HEK293T (cell line): ENCODE measurements around the gene GRIFIN.

Experiments
- CTCF ChIA-PET: fragments of 350-600 bp; formaldehyde crosslinking; extraction: SDS; loops from one replicate; lab custom pipeline; 2021; ENCODE audit warnings: antibody characterized with exemption, inconsistent platforms; lab: Yijun Ruan, JAX
- POLR2A ChIA-PET: fragments of 350-600 bp; formaldehyde crosslinking; extraction: SDS; loops from one replicate; lab custom pipeline; 2020; ENCODE audit warnings: antibody characterized with exemption, inconsistent platforms; lab: Yijun Ruan, JAX
- DNase-seq: peaks from one replicate; pipeline ENCODE4 v3.0.0; 2012; ENCODE audit warnings: mixed read lengths; ENCODE audit errors: extremely low spot score
- ARNT ChIP-seq: fragments of 450-650 bp; IDR thresholded peaks from 2 replicates; pipeline ENCODE4 v1.6.1; 2017; ENCODE audit warnings: mild to moderate bottlenecking
- BHLHE40 ChIP-seq: fragments of 450-650 bp; IDR thresholded peaks from 2 replicates; pipeline ENCODE4 v1.6.1; 2016; ENCODE audit warnings: mild to moderate bottlenecking, moderate library complexity, borderline replicate concordance
- CTBP1 ChIP-seq: fragments of 450-650 bp; IDR thresholded peaks from 2 replicates; pipeline ENCODE4 v1.6.1; 2016; ENCODE audit warnings: borderline replicate concordance
- ELF4 ChIP-seq: fragments of 450-650 bp; IDR thresholded peaks from 2 replicates; pipeline ENCODE4 v1.6.1; 2017; ENCODE audit warnings: antibody characterized with exemption
- FOXA1 ChIP-seq: fragments of 450-650 bp; IDR thresholded peaks from 2 replicates; pipeline ENCODE4 v1.6.1; 2016; ENCODE audit warnings: mild to moderate bottlenecking
- FOXK2 ChIP-seq: fragments of 450-650 bp; IDR thresholded peaks from 2 replicates; pipeline ENCODE4 v1.6.1; 2016; ENCODE audit warnings: mild to moderate bottlenecking
- FOXM1 ChIP-seq: fragments of 450-650 bp; IDR thresholded peaks from 2 replicates; pipeline ENCODE4 v1.6.1; 2017; ENCODE audit warnings: mild to moderate bottlenecking, borderline replicate concordance
- HDGF ChIP-seq: fragments of 450-650 bp; IDR thresholded peaks from 2 replicates; pipeline ENCODE4 v1.6.1; 2017; ENCODE audit warnings: antibody characterized with exemption, borderline replicate concordance
- L3MBTL2 ChIP-seq: fragments of 450-650 bp; conservative IDR thresholded peaks from 2 replicates; pipeline ENCODE4 v1.6.1; 2016; ENCODE audit warnings: mild to moderate bottlenecking
- LEF1 ChIP-seq: fragments of 450-650 bp; IDR thresholded peaks from 2 replicates; pipeline ENCODE4 v1.6.1; 2017; ENCODE audit warnings: mild to moderate bottlenecking, borderline replicate concordance
- NFRKB ChIP-seq: fragments of 450-650 bp; IDR thresholded peaks from 2 replicates; pipeline ENCODE4 v1.6.1; 2016; ENCODE audit warnings: mild to moderate bottlenecking, moderate library complexity
- PKNOX1 ChIP-seq: fragments of 450-650 bp; IDR thresholded peaks from 2 replicates; pipeline ENCODE4 v1.6.1; 2016
- SP1 ChIP-seq: fragments of 450-650 bp; IDR thresholded peaks from 2 replicates; pipeline ENCODE4 v1.6.1; 2017
- SUZ12 ChIP-seq: fragments of 450-650 bp; IDR thresholded peaks from 2 replicates; pipeline ENCODE4 v1.6.1; 2016; ENCODE audit warnings: mild to moderate bottlenecking
- TARDBP ChIP-seq: fragments of 450-650 bp; IDR thresholded peaks from 2 replicates; pipeline ENCODE4 v1.6.1; 2016
- ZNF384 ChIP-seq: fragments of 450-650 bp; IDR thresholded peaks from 2 replicates; pipeline ENCODE4 v1.6.1; 2016

GRIFIN gene

GRCh38 chr7:2478800-2479199 lies 2.6 kb upstream of the GRIFIN start:
- TF ChIP-seq HDGF (no peak), LEF1 (no peak), CTBP1 (no peak), FOXM1 (no peak), TARDBP (no peak), FOXA1 (no peak), SP1 (no peak), ELF4 (no peak), FOXK2 (no peak), PKNOX1 (no peak), NFRKB (no peak), ARNT (no peak), ZNF384 (no peak), SUZ12 (no peak), BHLHE40 (no peak), L3MBTL2 (no peak)
- no peak for DNase-seq
- ChIA-PET CTCF (no interaction called here), POLR2A (no interaction called here)

GRCh38 chr7:2478399-2478785 lies 2.2 kb upstream of the GRIFIN start:
- ChIA-PET POLR2A (no interaction called here), CTCF (no interaction called here)
- no peak for DNase-seq
- TF ChIP-seq NFRKB, result no peak
- TF ChIP-seq SUZ12, result no peak
- no peak for TF ChIP-seq CTBP1
- no peak for TF ChIP-seq FOXM1
- TF ChIP-seq ZNF384, result no peak
- no peak for TF ChIP-seq ARNT
- TF ChIP-seq FOXA1, result no peak
- TF ChIP-seq TARDBP, result no peak
- TF ChIP-seq BHLHE40, result no peak
- no peak for TF ChIP-seq LEF1
- TF ChIP-seq HDGF, result no peak
- no peak for TF ChIP-seq ELF4
- no peak for TF ChIP-seq FOXK2
- no peak for TF ChIP-seq PKNOX1

- ChIA-PET CTCF (no interaction called here), POLR2A (no interaction called here)
- peak; percentile 69 for DNase-seq
- TF ChIP-seq TARDBP (no peak), HDGF (no peak), ZNF384 (no peak), SP1 (no peak), SUZ12 (no peak), BHLHE40 (no peak), PKNOX1 (no peak), NFRKB (no peak), FOXM1 (no peak)
These were observed 1.5 kb upstream of the GRIFIN start for GRCh38 chr7:2477447-2478398.

GRCh38 chr7:2476776-2477446 lies 713 bp upstream of the GRIFIN start:
- TF ChIP-seq ZNF384 (no peak), HDGF (no peak), PKNOX1 (no peak), TARDBP (no peak), FOXM1 (no peak), LEF1 (no peak)
- ChIA-PET POLR2A (no interaction called here), CTCF (interaction anchor here (0.6 kb wide), 1 partner anchor 191 kb away, joined by 6 read pairs; no protein-coding TSS in a partner anchor)
- DNase-seq, result no peak

- DNase-seq, result no peak
- ChIA-PET POLR2A (no interaction called here), CTCF (no interaction called here)
- TF ChIP-seq CTBP1, result no peak
- TF ChIP-seq ZNF384, result no peak
- TF ChIP-seq SUZ12, result no peak
- TF ChIP-seq NFRKB, result no peak
- no peak for TF ChIP-seq FOXA1
- TF ChIP-seq FOXK2, result no peak
- no peak for TF ChIP-seq FOXM1
- TF ChIP-seq HDGF, result no peak
- TF ChIP-seq SP1, result no peak
- TF ChIP-seq BHLHE40, result no peak
- no peak for TF ChIP-seq ELF4
- TF ChIP-seq TARDBP, result no peak
- TF ChIP-seq LEF1, result no peak
These were observed 551 bp downstream of the GRIFIN start for GRCh38 chr7:2475678-2476015.
